ENCODE results near the gene GNAI3.
A peak's percentile ranks its signal among the peaks of the same experiment; 100 is the strongest.
"Not testable (repeated sequence)": the region's sequence is repeated elsewhere in the genome, so short reads cannot be mapped to it uniquely, and the experiment has no call there.

The GNAI3 gene

GRCh38 chr1:109657970-109658369, 109.6 kb downstream of the GNAI3 start:
- no peak for DNase-seq (ENCODE audit: low read depth in 1 of 2, low spot score in 1 of 2)

- DNase-seq (ENCODE audit: low read depth in 1 of 2, low spot score in 1 of 2), result no peak
Measured at GRCh38 chr1:109658533-109659042, 110.2 kb downstream of the GNAI3 start.

- no peak for DNase-seq (ENCODE audit: low read depth in 1 of 2, low spot score in 1 of 2)
Measured at GRCh38 chr1:109659145-109659544, 110.7 kb downstream of the GNAI3 start.

- no peak for DNase-seq (ENCODE audit: low read depth in 1 of 2, low spot score in 1 of 2)
Measured at GRCh38 chr1:109659997-109660690, 111.7 kb downstream of the GNAI3 start.

- not testable (repeated sequence) for DNase-seq (ENCODE audit: low read depth in 1 of 2, low spot score in 1 of 2)
Measured at GRCh38 chr1:109660691-109661026, 112.2 kb downstream of the GNAI3 start.

- no peak for DNase-seq (ENCODE audit: low read depth in 1 of 2, low spot score in 1 of 2)
Measured at GRCh38 chr1:109661391-109661790, 113.0 kb downstream of the GNAI3 start.

GRCh38 chr1:109664671-109665070, 116.3 kb downstream of the GNAI3 start:
- DNase-seq (ENCODE audit: low read depth in 1 of 2, low spot score in 1 of 2), result no peak

GRCh38 chr1:109667452-109668122, 119.2 kb downstream of the GNAI3 start, which contains the start of gene GSTM2:
Gene GSTM2, plus strand, starts transcription at chr1:109668057. Its CDS starts 59 bp downstream, at chr1:109668116.
- DNase-seq (ENCODE audit: low read depth in 1 of 2, low spot score in 1 of 2), result peak; percentile 63 to 64
